CD1c-positive myeloid dendritic cell (primary cell): ENCODE measurements around the gene RNASEL.

Experiments
- DNase-seq: peaks from one replicate; pipeline ENCODE4 v3.0.0-alpha.2; 2016; ENCODE audit errors: extremely low spot score

RNASEL gene

DNA sequence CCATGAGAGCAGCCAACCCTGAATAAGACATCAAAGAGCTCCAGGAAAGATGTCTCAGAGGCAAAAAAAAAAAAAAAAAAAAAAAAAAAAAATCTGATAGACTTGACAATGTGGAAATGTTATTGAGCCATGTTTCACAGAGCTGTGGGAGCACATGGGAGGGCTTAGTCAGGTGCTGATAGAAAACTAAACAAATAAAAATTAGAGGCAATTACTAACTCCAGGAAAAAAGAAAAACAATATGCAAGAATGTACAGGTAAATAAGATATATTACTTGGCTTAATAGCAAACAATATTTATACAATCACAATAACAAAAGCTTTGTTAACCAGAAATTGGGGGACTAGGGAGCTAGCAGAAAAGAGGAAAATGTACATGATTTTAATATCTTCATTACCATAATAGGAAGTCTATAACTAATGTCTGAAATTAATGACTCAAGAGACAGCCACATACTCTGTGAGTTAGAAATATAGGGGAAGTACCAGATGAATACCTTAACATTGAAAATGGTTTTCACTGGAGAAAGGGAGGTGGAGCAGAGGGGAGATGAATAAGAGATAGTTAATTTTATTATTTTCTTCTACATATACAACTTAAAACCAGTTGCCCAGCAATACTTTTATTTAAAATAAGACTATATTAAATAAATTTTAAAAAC lies 32.0 kb upstream of the RNASEL start:
- no peak for DNase-seq

- DNase-seq = no peak
These were observed 28.8 kb upstream of the RNASEL start for GRCh38 chr1:182617734-182618351.

DNA sequence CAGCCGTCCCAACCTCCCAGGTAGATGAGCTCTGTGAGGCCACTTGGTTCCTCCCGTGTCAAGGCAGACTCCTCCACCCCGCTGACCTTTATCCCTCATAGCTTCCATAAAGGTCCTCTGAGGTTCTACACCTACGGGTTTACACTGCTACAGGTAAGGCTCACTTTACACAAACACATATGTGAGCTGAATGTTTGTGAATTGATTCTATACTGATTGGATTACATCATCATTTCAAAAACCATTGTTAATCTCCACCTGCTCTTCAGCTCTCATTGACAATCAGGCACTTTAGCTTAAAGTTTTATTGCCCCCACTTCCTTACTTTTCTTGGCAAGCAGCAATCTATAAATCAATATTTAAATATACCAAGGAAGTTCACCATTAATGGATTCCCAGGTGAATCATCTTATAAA lies 28.0 kb upstream of the RNASEL start:
- no peak for DNase-seq

DNA sequence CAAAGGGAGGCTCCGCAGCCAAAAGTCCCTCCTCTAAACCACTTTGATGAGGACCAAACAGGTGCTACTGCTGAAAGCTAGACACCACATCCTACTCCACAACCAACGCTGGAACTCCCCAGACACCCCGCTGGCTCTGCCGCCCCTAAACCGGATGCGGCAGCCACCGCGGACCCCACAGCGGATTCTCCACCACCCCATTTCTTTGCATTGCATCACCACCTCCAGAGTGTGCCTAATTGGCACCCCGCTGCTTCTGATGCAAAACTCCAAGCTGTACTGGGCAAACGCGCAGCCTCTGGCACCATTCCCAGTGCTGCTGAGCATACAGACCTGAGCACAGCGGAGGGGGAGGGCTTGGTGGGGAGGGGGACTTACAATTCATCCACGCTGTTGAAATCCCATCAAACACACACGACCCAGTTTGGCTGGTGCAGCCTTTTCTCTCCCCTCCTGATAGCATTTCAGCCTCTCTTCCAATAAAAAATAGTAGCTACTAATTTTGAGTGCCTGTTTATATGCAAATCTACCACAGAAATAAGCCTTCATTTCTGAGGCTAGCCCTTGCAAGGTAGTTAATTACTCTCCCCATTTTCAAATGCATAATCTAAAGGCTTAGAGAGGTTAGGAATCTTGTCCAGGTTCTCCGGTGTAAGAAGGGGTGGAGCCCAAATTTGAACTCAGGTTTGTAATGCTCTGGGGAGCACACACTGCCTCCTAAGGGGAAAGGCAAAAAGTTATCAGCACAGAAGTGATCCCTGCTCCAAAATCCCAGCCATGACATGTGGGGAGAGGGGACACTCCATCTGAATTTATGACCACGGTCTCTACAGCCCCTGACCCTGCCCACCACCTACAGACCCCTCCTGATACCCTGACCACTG lies 27.3 kb upstream of the RNASEL start:
- DNase-seq = peak; percentile 52

- no peak for DNase-seq
These were observed 26.5 kb upstream of the RNASEL start for GRCh38 chr1:182615468-182616129.

GRCh38 chr1:182614796-182615454 lies 25.9 kb upstream of the RNASEL start:
- DNase-seq = peak; percentile 57

DNA sequence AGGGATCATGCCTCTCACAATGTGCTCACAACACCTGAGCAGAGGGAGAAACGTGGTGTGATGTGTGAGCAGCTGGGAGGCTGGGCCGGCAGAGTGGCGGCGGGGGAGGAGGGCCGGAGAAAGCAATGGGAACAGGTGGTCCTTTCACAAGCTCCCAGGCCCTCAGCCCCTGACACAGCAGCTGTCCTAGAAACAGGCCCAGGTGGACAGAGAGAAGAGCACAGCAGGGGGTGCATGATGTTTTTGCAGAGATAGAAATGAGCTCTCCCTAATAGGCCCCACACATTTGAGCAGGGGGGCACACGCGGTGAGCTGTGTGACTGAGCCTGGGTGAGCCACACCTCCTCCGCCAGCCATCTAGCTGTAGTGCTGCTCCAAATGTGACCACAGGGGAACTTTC lies 22.7 kb upstream of the RNASEL start:
- no peak for DNase-seq

DNA sequence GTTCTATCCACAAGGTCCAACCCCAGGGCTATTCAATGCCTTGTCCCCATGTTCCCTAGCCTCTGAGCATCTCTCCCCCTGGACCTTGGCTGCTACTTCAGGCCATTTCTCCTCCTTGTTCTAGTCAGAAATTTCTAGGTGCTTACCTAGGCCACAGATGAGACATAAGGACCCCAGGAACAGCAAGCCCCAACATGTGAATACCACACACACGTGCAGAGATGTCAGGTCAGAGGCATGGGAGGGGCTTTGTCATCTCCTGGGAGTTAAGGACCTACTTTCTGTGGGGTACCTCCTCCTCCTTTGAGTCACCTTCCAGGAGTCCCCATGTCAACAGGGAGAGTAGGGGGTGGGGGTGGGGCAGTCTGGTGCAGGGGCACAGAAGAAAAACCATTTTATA lies 22.3 kb upstream of the RNASEL start:
- no peak for DNase-seq

- no peak for DNase-seq
These were observed 21.6 kb upstream of the RNASEL start for GRCh38 chr1:182610606-182611194.

DNA sequence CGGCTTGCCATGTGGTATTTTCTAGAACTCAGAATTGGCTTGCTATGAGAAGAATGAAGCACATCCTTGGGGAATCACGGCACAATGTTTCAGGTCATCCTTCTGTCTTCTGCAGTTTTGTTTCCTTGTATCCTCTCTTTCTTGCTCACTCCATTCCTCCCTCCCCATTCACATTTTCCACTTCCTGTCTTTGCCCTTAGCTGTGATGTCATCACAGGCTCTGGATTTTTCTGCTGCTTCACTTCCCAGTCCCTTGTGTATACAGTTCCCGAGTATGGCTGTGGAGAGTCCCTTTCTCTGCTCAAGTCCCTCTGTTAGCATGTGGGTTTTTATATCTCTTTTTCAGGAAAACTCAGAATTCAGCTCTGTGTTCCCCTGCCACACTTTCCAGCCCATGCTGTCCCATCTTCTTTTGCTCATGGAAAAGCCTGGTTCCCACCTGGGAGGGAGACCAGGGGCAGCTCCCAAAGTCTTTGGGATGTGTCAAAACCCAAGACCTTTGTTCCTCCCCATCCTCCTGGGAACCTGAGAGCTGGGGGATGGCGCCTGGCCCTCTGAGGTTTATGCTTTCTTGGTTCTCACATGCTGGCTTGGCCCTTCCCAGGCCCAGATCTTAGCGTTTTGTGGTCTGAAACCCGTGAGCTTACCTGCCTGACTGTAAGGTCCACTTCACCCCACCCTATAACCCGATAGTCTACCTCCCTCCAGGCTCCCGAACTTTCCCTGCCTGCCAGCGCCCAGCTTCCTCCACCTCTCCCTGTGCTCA lies 20.0 kb upstream of the RNASEL start:
- DNase-seq = no peak

DNA sequence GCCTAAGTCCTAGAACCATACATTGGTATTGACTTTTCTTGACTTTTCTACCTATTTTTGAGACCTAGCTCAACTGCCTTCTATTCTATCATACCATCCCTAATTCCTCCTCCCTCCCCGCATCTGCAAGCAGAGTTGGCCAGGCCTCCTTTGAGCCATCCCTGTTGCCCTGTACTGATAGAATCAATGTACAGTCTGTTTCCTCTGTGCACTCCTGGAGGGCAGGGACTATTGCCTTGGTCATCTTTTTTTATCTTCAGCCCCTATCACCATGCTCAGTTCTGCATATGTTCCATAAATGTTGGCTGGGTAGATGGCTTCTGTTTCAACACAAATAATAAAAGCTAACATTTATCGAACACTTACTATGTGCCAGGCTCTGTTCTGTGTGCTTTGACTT lies 19.2 kb upstream of the RNASEL start:
- DNase-seq = no peak

DNA sequence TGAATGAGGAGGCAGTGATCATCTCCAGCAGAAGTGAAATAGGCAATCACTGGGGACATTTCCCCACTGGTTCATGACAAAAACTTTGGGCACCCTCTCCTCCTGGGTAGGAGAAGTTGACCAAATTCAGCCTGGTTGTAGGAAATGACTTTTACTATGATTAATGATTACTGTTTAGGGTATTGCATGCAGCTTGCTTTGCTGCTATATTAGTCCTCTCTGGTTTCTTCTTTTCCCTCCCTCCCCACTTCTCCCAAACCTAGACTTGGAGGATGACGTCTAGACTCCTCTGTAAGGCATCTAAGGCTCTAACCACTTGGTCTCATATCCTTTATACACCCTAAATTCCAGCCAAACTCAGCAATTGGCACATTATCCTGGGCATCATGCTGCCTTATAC lies 18.5 kb upstream of the RNASEL start:
- DNase-seq = no peak

GRCh38 chr1:182604175-182605164 lies 15.4 kb upstream of the RNASEL start, which contains the start of gene RGS16:
Gene RGS16, minus strand, starts transcription at chr1:182604389. Its CDS starts 130 bp downstream, at chr1:182604259.
- DNase-seq = peak; percentile 89

DNA sequence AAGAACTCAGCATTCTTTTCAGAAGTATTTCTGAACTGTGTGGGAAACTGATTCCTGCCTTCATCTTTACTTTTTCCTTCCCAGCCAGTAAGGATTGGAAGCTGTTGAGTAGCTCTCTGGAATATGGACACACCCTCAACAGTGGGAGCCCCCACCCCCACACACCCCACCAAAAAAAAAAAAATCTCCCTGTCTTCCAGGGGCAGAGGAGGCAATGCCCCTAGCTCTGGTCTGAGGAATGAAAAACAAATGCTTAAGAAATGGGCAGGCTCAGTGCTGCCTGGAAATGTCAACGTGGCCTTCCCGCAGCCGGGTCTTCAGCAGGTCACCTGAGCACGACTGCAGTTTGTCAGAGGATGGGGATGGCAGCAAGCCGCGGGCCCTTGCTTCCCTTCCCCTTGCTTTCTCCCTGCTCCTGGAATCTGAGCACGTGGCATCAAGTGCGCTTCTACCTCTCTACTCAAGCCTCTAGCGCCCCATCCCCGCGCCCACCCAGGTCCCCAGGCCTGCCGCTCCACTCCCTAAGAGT lies 14.7 kb upstream of the RNASEL start:
- DNase-seq = no peak

DNA sequence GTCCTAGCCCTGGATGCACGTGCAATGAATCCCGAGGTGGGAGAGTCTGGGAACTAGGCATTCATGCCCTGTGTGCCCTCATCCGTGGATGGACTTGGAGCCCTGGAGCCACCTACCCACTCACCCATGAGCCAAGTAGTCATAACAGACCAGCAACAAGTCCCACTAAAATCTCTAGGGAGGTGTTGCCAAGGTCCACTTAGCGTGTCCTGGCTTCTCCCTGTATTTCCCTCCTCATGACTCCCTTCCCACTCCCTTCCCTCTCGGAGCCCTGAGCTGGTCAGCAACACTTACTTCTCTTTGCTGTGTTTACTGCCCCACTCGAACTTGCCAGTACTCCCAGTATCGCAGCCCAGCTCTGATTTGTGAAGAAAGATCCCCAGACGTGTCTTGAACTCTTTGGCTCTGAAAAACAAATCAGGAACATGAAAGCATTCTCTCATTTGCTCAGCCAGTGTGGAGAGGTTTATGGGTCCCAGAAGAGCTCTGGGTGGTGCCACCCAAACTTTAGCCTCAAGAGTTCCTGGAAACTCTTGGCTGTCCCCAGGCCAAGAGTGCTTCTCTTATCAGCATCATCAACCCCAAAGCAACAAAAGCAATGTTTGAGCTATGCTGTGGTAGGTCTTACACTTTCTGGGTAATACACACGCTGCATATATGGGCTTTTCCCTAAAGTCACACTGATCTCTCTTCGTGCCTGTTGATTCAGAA lies 14.0 kb upstream of the RNASEL start:
- no peak for DNase-seq

DNA sequence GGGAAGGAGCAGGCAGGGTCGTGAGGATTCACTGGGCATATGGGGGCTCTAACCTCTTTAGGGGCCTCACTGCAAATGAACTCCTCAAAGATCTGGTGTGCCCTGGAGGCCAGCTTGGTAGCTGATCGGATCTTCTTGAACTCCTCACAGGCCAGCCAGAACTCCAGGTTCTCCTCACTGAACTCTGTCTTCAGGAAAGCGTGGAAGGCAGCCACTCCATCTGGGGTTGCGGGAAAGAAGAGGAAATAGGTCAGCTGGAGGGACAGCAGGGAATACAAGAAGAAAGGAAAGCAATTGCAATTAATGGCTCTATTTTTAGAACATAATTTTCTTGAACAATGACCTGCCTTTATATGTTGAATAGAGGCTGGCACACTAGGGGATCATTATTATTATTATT lies 12.9 kb upstream of the RNASEL start:
- DNase-seq = no peak

DNA sequence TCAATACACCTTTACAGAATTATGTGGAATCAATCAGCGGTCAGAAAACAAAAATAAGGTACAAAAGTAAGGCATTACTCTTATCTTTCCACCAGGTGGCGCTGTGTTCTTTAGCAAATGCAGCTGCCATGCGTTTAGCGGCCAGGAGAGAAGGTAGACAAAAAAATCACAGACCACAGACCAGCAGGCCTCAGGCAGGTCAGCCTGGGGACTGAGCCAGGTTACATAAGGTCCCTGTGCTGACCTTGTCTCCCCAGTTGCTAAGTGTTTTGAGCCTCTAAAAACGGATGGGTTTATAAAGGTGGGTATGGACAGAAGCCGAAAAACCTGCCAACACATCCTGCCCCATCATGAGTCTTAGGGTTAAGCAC lies 12.3 kb upstream of the RNASEL start:
- DNase-seq = peak; percentile 86

GRCh38 chr1:182600745-182601415 lies 11.8 kb upstream of the RNASEL start:
- DNase-seq = no peak
